Small intestine (tissue), 7 donors: Measurements from ENCODE around the gene PSMB8. TPM values are rescaled to one million over a fixed set of nuclear protein-coding genes. Genes with fewer than 3 reads are reported as not detected.
"Not testable (repeated sequence)": the region's sequence is repeated elsewhere in the genome, so short reads cannot be mapped to it uniquely, and the experiment has no call there.

Experiments
- DNase-seq, 2 donors: peaks; one replicate each; pipeline versions ENCODE4 v3.0.0 to v3.0.0-alpha.2; 2013
- FAIRE-seq: peaks from 2 replicates; lab custom pipeline; 2012; peaks lifted over from hg19 to GRCh38; lab: Jason Lieb, UNC
- H3K27ac ChIP-seq, 3 donors: one replicate each; pipeline ENCODE4 v1.5.1; 2013; ENCODE audit warnings: low read length in 2 of 3, mild to moderate bottlenecking in 2 of 3, control low read depth in 1 of 3, inconsistent platforms in 1 of 3, low read depth in 1 of 3, moderate library complexity in 1 of 3
- H3K27me3 ChIP-seq, 3 donors: one replicate each; pipeline ENCODE4 v1.6.1; 2013; ENCODE audit warnings: low read length in 3 of 3, inconsistent platforms in 1 of 3; ENCODE audit not compliant: control insufficient read depth in 3 of 3, insufficient read depth in 3 of 3
- H3K36me3 ChIP-seq, 3 donors: one replicate each; pipeline ENCODE4 v1.6.1; 2013; ENCODE audit warnings: low read length in 3 of 3, inconsistent platforms in 1 of 3, low read depth in 1 of 3, mild to moderate bottlenecking in 1 of 3, moderate library complexity in 1 of 3; ENCODE audit not compliant: control insufficient read depth in 3 of 3, insufficient read depth in 2 of 3
- H3K4me1 ChIP-seq, 3 donors: one replicate each; pipeline ENCODE4 v1.6.1; 2013; ENCODE audit warnings: low read length in 2 of 3, inconsistent platforms in 1 of 3, low read depth in 1 of 3, mild to moderate bottlenecking in 1 of 3, moderate library complexity in 1 of 3; ENCODE audit not compliant: control insufficient read depth in 3 of 3, insufficient read depth in 2 of 3
- H3K4me3 ChIP-seq, 3 donors: one replicate each; pipeline ENCODE4 v1.5.1; 2013; ENCODE audit warnings: low read length in 3 of 3, control low read depth in 1 of 3, inconsistent platforms in 1 of 3, low read depth in 1 of 3, mild to moderate bottlenecking in 1 of 3, moderate library complexity in 1 of 3
- H3K9me3 ChIP-seq, 2 donors: one replicate each; pipeline ENCODE4 v1.6.1; 2013; ENCODE audit warnings: low read depth in 1 of 2, low read length in 1 of 2; ENCODE audit not compliant: control insufficient read depth in 2 of 2, insufficient read depth in 1 of 2
- WGBS, 3 donors: extraction: QIAGEN DNeasy Blood & Tissue Kit; methylation state at CpG; one replicate each; pipeline ENCODE4 v1.1.7; 2013; 5-methylcytosine and 5-hydroxymethylcytosine counted together
- polyA plus RNA-seq, 4 donors: library from polyadenylated mRNA; stranded (reverse) in 3 of 4; unstranded in 1 of 4; fragments of 200-250 nt in 3 of 4; fragments of 120-200 nt in 1 of 4; gene quantifications; one replicate each; pipeline versions ENCODE4 v1.2.1 to v1.2.3, GENCODE V29; 2013
- donor health status: healthy with polysubstance abuse.
- donor health status: control.
- donor health status: control.
- donor health status: Bipolar disorder and iron deficiency.
- donor health status: healthy.

PSMB8 gene
- polyA plus RNA-seq, 4 donors = 48.0 to 329 (median 293) TPM

DNA sequence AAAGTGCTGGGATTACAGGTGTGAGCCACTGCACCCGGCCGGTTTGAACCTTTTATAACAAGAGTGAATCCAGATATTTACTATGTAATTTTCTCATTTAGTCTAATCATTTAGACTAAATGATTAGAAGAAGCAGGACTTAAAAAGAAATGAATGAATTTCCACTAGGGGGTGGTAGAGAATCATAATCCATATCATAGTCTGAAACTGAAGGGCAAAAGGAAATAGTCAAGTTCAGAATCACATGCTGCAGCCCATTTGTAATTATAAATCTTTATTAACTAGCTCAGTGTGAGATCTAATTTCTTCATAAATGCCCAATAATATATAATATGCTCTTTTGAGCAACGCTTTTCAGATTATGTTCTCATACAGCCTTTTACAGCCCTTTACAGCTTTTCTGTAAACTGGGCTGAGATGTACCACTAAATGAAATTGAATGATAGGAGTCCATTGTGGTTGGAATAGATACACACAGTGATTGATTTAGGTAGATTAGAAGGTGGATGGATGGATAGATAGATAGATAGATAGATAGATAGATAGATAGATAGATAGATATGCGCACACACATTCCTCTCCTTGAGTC is 41.9 kb upstream of the PSMB8 start:
- Histone ChIP-seq H3K4me3 (no peak overlapping the region), H3K27me3 (peaks cover 0 to 19% (median 0%) of the 10 kb centered on the region in 3 donors), H3K27ac (no peak overlapping the region), H3K9me3 (no peaks in the 10 kb centered on the region), H3K36me3 (no peaks in the 10 kb centered on the region), H3K4me1 (no peaks in the 10 kb centered on the region)
- 31 to 45% (median 36%) methylated on average over 4 of the region's 4 CpGs for WGBS, 3 donors
- DNase-seq = peak; percentile 81 to 82
- peak; percentile 83 for FAIRE-seq

DNA sequence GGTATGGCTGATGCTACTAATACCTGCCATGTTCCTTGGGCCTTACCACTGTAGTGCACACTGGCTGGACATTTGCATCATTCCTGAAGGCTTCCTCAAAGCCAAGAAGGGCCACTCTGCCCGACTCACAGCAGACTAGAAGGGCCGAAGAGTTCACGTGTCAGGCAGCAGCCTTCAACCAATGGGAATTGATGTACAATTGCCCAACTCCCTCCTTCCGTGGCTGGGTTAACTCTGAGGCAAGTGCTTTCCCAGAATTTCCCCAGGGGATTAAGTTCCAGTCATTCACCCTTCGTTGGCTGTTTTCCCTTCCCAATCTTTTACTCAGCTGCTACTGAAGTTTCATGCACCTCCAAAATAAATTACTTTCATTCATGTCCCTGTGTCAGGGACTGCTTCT is 39.9 kb upstream of the PSMB8 start:
- Histone ChIP-seq H3K27me3 (peaks cover 0 to 33% (median 0%) of the 10 kb centered on the region in 3 donors), H3K4me3 (no peak overlapping the region), H3K9me3 (no peaks in the 10 kb centered on the region), H3K36me3 (no peaks in the 10 kb centered on the region), H3K27ac (no peak overlapping the region), H3K4me1 (no peaks in the 10 kb centered on the region)
- 39 to 59% (median 51%) methylated on average over 5 of the region's 5 CpGs for WGBS, 3 donors
- FAIRE-seq (no peak), DNase-seq (no peak)

DNA sequence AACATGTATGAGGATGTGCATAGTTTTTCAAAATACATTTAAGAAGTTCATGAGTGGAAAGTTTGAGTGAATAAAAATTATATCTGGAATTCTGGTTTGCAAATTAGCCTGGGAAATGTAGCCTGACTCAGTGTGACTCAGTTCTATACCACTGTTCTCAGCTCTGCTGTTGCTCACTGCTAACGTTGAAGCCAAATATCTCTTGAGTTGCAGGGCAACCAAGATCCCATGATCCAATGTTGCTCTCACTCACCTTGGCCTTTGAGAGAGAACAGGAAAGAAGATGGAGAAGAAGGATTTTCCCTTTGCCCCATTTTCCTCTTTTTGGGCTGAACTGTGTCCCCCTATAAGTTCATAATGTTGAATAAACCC is 39.0 kb upstream of the PSMB8 start:
- Histone ChIP-seq H3K27me3 (peaks cover 0 to 33% (median 0%) of the 10 kb centered on the region in 3 donors), H3K4me3 (no peak overlapping the region), H3K4me1 (no peaks in the 10 kb centered on the region), H3K9me3 (no peaks in the 10 kb centered on the region), H3K27ac (no peak overlapping the region), H3K36me3 (no peaks in the 10 kb centered on the region)
- FAIRE-seq = no peak
- DNase-seq = no peak
- 0 to 35% (median 28%) methylated on average over 1 of the region's 1 CpG for WGBS, 3 donors

DNA sequence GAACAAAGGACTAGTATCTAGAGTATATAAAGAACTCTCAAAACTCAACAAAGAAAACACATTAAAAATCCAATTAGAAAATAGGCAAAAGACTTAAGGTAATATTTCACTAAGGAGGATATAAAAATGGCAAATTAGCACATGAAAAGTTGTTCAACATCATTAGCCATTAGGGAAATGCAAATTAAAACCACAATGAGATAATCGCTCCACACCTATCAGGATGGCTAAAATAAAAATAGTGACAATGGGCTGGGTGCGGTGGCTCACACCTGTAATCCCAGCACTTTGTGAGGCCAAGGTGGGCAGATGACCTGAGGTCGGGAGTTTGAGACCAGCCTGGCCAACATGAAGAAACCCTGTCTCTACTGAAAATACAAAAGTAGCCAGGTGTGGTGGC is 37.1 kb upstream of the PSMB8 start:
- not testable (repeated sequence) for H3K9me3 ChIP-seq, FAIRE-seq, H3K4me1 ChIP-seq, H3K27ac ChIP-seq, H3K36me3 ChIP-seq, DNase-seq, H3K4me3 ChIP-seq
- H3K27me3 ChIP-seq = peaks cover 0 to 31% (median 0%) of the 10 kb centered on the region in 3 donors
- WGBS, 3 donors = 55 to 77% (median 74%) methylated on average over 3 of the region's 3 CpGs

DNA sequence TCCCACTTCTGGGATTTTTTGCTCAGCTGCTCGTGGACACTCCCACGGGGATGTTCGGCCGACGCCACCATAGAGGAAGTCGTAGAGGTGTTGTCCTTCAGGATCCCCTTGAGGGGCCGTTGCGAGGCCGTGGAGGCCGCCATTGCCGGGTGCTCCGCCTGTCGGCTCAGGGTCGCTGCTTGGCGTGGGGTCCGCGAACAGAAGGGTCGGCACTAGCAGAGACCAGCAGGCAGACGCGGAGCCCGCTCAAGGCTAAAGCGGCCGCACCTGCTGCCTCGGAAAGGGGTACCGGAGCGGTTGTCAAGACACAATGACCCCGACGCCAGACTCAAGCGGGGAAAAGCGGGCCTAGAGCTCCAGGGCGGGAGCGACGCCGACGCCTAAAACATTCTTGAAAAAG is 35.8 kb upstream of the PSMB8 start:
- Histone ChIP-seq H3K27ac (no peak overlapping the region), H3K4me3 (no peak overlapping the region), H3K36me3 (no peaks in the 10 kb centered on the region), H3K4me1 (no peaks in the 10 kb centered on the region), H3K9me3 (no peaks in the 10 kb centered on the region), H3K27me3 (peaks cover 0 to 31% (median 0%) of the 10 kb centered on the region in 3 donors)
- WGBS, 3 donors = 68 to 86% (median 84%) methylated on average over 35 of the region's 35 CpGs
- FAIRE-seq (no peak), DNase-seq (no peak)

DNA sequence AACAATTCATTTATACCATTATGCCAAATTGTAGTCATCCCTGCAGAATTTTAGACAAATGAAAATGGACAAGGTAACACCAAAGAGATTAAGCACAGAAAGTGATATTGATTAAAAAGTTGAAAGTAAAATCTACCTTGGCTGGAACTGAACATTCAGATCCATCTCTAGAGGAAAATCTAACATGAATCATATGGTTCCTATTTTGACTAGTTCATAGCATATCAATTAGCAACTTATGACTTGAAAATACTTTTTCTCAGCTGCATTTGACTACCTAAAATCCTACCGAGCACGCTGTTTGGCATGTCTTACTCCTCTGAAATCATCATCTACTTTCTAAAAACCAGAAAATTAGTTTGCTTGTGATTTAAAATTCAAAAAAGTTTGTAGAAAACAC is 32.8 kb upstream of the PSMB8 start:
- no peak overlapping the region for H3K27ac ChIP-seq
- no peak overlapping the region for H3K4me3 ChIP-seq
- FAIRE-seq (no peak), DNase-seq (no peak)
- peaks cover 0 to 24% (median 0%) of the 10 kb centered on the region in 3 donors for H3K27me3 ChIP-seq
- 90 to 94% (median 91%) methylated on average over 2 of the region's 2 CpGs for WGBS, 3 donors
- H3K36me3 ChIP-seq = no peaks in the 10 kb centered on the region
- no peaks in the 10 kb centered on the region for H3K9me3 ChIP-seq
- no peaks in the 10 kb centered on the region for H3K4me1 ChIP-seq

DNA sequence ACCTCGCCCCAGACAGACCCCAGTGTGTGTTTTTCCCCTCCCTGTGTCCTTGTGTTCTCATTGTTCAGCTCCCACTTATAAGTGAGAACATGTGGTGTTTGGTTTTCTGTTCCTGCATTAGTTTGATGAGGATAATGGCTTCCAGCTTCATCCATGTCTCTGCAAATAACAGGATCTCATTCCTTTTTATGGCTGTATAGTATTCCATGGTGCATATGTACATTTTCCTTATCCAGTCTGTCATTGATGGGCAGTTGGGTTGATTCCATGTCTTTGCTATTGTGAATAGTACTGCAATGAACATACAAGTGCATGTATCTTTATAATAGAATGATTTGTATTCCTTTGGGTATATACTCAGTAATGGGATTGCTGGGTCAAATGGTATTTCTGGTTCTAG is 30.1 kb upstream of the PSMB8 start:
- not testable (repeated sequence) for H3K36me3 ChIP-seq, H3K27ac ChIP-seq, H3K4me3 ChIP-seq, DNase-seq, FAIRE-seq, H3K4me1 ChIP-seq, H3K9me3 ChIP-seq
- peaks cover 0 to 15% (median 0%) of the 10 kb centered on the region in 3 donors for H3K27me3 ChIP-seq
- WGBS, 3 donors = 0 to 50% (median 35%) methylated on average over 1 of the region's 1 CpG

DNA sequence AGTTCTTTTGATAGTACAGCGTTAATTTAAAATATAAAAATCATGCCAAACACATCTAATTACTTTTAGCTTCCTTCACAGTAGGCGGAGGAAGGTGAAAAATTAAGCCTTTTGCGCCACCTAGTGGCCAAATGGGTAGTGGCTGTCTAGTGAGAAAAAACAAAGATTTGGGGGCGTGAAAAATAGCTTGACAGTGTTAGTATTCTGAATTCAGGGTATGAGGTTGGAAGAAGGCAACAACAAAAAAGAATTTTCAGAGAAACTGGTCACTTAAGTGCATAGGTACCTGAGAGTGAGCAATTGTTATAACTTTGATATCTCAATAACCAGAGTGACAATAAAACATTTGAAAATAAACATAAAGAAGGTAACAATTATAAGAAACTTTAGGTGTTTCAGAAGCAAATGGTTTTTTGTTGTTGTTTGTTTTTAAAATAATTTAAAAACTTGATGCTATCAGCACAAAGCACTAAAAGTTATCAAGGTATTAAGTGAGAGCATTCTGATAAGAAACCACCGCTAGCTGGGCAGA is 24.5 kb upstream of the PSMB8 start:
- Histone ChIP-seq H3K27ac (no peak overlapping the region), H3K9me3 (no peaks in the 10 kb centered on the region), H3K27me3 (peaks cover 0 to 38% (median 0%) of the 10 kb centered on the region in 3 donors), H3K36me3 (no peaks in the 10 kb centered on the region), H3K4me3 (no peak overlapping the region), H3K4me1 (peaks cover 0 to 16% (median 3%) of the 10 kb centered on the region in 3 donors)
- WGBS, 3 donors = 4 to 10% (median 10%) methylated on average over 5 of the region's 5 CpGs
- peak; percentile 85 to 91 for DNase-seq
- peak; percentile 92 for FAIRE-seq
